Keratinocyte (primary cell): Measurements from ENCODE around the gene SYNJ2. TPM values are rescaled to one million over a fixed set of nuclear protein-coding genes. Genes with fewer than 3 reads are reported as not detected.

Experiments
- DNase-seq: peaks from one replicate; pipeline ENCODE4 v3.0.0-alpha.2; 2011; ENCODE audit warnings: low read depth, missing footprints, low spot score
- FAIRE-seq: peaks from 2 replicates; lab custom pipeline; 2011; peaks lifted over from hg19 to GRCh38; lab: Jason Lieb, UNC
- H2AFZ ChIP-seq: 2 replicates; pipeline ENCODE4 v1.6.0; 2012; ENCODE audit warnings: low read length, control low read depth, inconsistent platforms; ENCODE audit not compliant: control insufficient read depth
- H3K27ac ChIP-seq: 2 replicates; pipeline ENCODE4 v1.5.1; 2011; ENCODE audit warnings: low read length; ENCODE audit not compliant: control insufficient read depth, insufficient read depth
- H3K27me3 ChIP-seq: 3 replicates; pipeline ENCODE4 v1.6.0; 2011; ENCODE audit warnings: low read length; ENCODE audit not compliant: control insufficient read depth, insufficient read depth; ENCODE audit errors: extremely low read depth
- H3K36me3 ChIP-seq, 2 experiments: 2 replicates in 1 of 2; 3 replicates in 1 of 2; pipeline ENCODE4 v1.5.1; 2011; ENCODE audit warnings: low read length in 2 of 2, mild to moderate bottlenecking in 1 of 2; ENCODE audit not compliant: control insufficient read depth in 2 of 2, insufficient read depth in 2 of 2; ENCODE audit errors: extremely low read depth in 1 of 2
- H3K4me1 ChIP-seq: 3 replicates; pipeline ENCODE4 v1.5.1; 2011; ENCODE audit warnings: low read length; ENCODE audit not compliant: control insufficient read depth, insufficient read depth; ENCODE audit errors: extremely low read depth
- H3K4me2 ChIP-seq: 3 replicates; pipeline ENCODE4 v1.6.0; 2011; ENCODE audit warnings: low read depth, low read length; ENCODE audit not compliant: control insufficient read depth, insufficient read depth; ENCODE audit errors: extremely low read depth
- H3K4me3 ChIP-seq, 3 experiments: fragments of 200-600 bp in 1 of 3; sonication (generic) in 1 of 3; 2 replicates in 2 of 3; 3 replicates in 1 of 3; pipeline ENCODE4 v1.5.1; 2011 to 2016; ENCODE audit warnings: low read length in 3 of 3, mild to moderate bottlenecking in 3 of 3, control low read depth in 2 of 3, inconsistent platforms in 1 of 3, low read depth in 1 of 3, mixed read lengths in 1 of 3, mixed run types in 1 of 3, moderate library complexity in 1 of 3; ENCODE audit not compliant: control insufficient read depth in 2 of 3, insufficient read depth in 2 of 3; ENCODE audit errors: extremely low read depth in 1 of 3
- H3K79me2 ChIP-seq: 2 replicates; pipeline ENCODE4 v1.6.0; 2012; ENCODE audit warnings: low read length; ENCODE audit not compliant: control insufficient read depth, insufficient read depth
- H3K9ac ChIP-seq: 3 replicates; pipeline ENCODE4 v1.6.0; 2011; ENCODE audit warnings: low read length; ENCODE audit not compliant: control insufficient read depth, insufficient read depth; ENCODE audit errors: extremely low read depth
- H3K9me1 ChIP-seq: 3 replicates; pipeline ENCODE4 v1.6.0; 2011; ENCODE audit warnings: low read length; ENCODE audit not compliant: control insufficient read depth, insufficient read depth; ENCODE audit errors: extremely low read depth
- H3K9me3 ChIP-seq: 2 replicates; pipeline ENCODE4 v1.5.1; 2012; ENCODE audit warnings: low read depth, low read length; ENCODE audit not compliant: control insufficient read depth
- H4K20me1 ChIP-seq: 3 replicates; pipeline ENCODE4 v1.6.0; 2011; ENCODE audit warnings: low read length; ENCODE audit not compliant: control insufficient read depth, insufficient read depth; ENCODE audit errors: extremely low read depth
- EZH2 ChIP-seq: IDR thresholded peaks from one replicate; pipeline ENCODE4 v1.6.1; 2012; ENCODE audit warnings: inconsistent platforms, mild to moderate bottlenecking, low read length, moderate library complexity
- dilution Hi-C: fragments of 300-500 bp; cut with MboI; formaldehyde crosslinking; loops from one replicate; pipeline ENCODE4 v1.7.0; 2020; ENCODE audit warnings: low sequenced_read_pairs; ENCODE audit not compliant: extremely low pct_ligation_motif_present
- polyA plus RNA-seq, 5 experiments: library from polyadenylated mRNA; depleted of rRNA in 3 of 5; stranded (reverse) in 3 of 5; stranded (forward) in 1 of 5; unstranded in 1 of 5; fragments of >200 nt; gene quantifications; 1 replicate in 1 of 5; 2 replicates in 3 of 5; 3 replicates in 1 of 5; pipeline versions ENCODE4 v1.2.1 to v1.2.3, GENCODE V29; 2011 to 2012; ENCODE audit warnings: missing spikeins in 2 of 5, low read depth in 1 of 5, low replicate concordance in 1 of 5
- TF ChIP-seq, protein P1 (sequence below), 3 experiments: IDR thresholded peaks in 1 of 3; conservative IDR thresholded peaks in 1 of 3; optimal IDR thresholded peaks in 1 of 3; 2 replicates in 2 of 3; 3 replicates in 1 of 3; pipeline versions ENCODE3 to v1.5.1; 2011; ENCODE audit warnings: low read length in 3 of 3, mild to moderate bottlenecking in 3 of 3, moderate library complexity in 2 of 3, control low read depth in 1 of 3, inconsistent platforms in 1 of 3; ENCODE audit not compliant: insufficient read depth in 2 of 3; ENCODE audit errors: extremely low read depth in 1 of 3

SYNJ2 gene
- polyA plus RNA-seq, 1 donor (not counting 4 experiments of a cell fraction or from before 2014, with no cell fraction given), result 8.6 TPM

DNA sequence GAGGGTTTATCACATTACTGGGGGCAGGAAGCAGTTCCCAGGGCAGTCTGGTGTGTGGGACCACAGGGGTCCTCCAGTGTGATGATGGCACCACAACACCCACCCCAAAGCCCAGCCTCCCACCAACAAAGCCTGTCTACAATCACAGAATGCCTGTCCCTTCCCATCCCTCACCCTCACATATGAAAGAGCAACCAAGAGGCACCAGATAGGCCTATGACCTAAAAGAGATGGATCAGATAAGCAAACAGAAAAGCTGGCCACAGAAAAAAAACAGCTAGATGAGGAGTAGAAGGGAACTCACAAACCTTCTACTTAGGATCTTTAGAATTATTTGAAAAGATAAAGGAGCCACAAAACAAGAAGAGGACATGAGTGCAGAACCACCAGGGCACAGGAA is 132.1 kb downstream of the SYNJ2 start:
- TF ChIP-seq, protein P1, sequence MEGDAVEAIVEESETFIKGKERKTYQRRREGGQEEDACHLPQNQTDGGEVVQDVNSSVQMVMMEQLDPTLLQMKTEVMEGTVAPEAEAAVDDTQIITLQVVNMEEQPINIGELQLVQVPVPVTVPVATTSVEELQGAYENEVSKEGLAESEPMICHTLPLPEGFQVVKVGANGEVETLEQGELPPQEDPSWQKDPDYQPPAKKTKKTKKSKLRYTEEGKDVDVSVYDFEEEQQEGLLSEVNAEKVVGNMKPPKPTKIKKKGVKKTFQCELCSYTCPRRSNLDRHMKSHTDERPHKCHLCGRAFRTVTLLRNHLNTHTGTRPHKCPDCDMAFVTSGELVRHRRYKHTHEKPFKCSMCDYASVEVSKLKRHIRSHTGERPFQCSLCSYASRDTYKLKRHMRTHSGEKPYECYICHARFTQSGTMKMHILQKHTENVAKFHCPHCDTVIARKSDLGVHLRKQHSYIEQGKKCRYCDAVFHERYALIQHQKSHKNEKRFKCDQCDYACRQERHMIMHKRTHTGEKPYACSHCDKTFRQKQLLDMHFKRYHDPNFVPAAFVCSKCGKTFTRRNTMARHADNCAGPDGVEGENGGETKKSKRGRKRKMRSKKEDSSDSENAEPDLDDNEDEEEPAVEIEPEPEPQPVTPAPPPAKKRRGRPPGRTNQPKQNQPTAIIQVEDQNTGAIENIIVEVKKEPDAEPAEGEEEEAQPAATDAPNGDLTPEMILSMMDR (optimal IDR thresholded peaks at IDR 0.05 in 1 of 3, IDR thresholded peaks at IDR 0.05 in 1 of 3, conservative IDR thresholded peaks at IDR 0.05 in 1 of 3; ENCODE audit: extremely low read depth in 1 of 3, insufficient read depth in 2 of 3, low read length in 3 of 3), result no peak
- TF ChIP-seq EZH2, result no peak
- Histone ChIP-seq H3K36me3 (peaks cover 5 to 11% of the 10 kb centered on the region in 2 experiments), H3K27me3 (no peaks in the 10 kb centered on the region), H3K79me2 (no peaks in the 10 kb centered on the region), H3K9me1 (no peaks in the 10 kb centered on the region), H3K9me3 (no peaks in the 10 kb centered on the region), H3K4me3 (no peak overlapping the region), H3K27ac (no peak overlapping the region), H2AFZ (no peak overlapping the region), H3K9ac (no peak overlapping the region), H4K20me1 (no peaks in the 10 kb centered on the region), H3K4me2 (no peak overlapping the region), H3K4me1 (no peaks in the 10 kb centered on the region)
- no peak for DNase-seq
- FAIRE-seq, result no peak
- dilution Hi-C loops, result no loop called here

DNA sequence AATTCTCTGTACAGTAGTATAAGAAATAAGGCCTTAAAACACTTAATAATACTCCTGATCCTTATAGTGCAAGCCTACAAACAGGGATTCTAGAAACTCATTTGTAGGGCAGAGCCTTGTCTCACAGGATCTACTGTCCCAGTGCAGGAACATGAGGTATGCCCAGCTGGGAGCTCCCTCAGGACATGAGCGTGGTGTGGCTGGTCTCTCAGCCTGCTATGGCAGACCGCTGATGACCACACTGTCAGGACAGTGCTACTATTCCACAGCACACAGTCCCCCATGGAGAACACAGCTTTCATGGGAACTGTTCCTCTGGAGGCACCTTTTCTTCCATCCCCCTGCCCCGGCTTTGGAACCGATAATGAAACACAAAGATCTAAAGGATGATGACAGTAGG is 133.4 kb downstream of the SYNJ2 start:
- dilution Hi-C loops, result no loop called here
- no peak overlapping the region for H3K9ac ChIP-seq
- no peak for FAIRE-seq

More for the DNA sequence above, 133.4 kb downstream of the SYNJ2 start:
- no peak overlapping the region for H3K27ac ChIP-seq
- H3K79me2 ChIP-seq, result no peaks in the 10 kb centered on the region
- no peaks in the 10 kb centered on the region for H3K4me1 ChIP-seq
- H3K4me2 ChIP-seq, result no peak overlapping the region
- TF ChIP-seq EZH2, result no peak
- TF ChIP-seq, protein P1 (optimal IDR thresholded peaks at IDR 0.05 in 1 of 3, IDR thresholded peaks at IDR 0.05 in 1 of 3, conservative IDR thresholded peaks at IDR 0.05 in 1 of 3; ENCODE audit: extremely low read depth in 1 of 3, insufficient read depth in 2 of 3, low read length in 3 of 3), result no peak
- H3K36me3 ChIP-seq, result peaks cover 5 to 11% of the 10 kb centered on the region in 2 experiments
- no peak for DNase-seq
- H3K4me3 ChIP-seq, result no peak overlapping the region
- no peaks in the 10 kb centered on the region for H4K20me1 ChIP-seq
- no peaks in the 10 kb centered on the region for H3K27me3 ChIP-seq
- no peak overlapping the region for H2AFZ ChIP-seq
- no peaks in the 10 kb centered on the region for H3K9me3 ChIP-seq
- no peaks in the 10 kb centered on the region for H3K9me1 ChIP-seq
